WERI-Rb-1 (cell line): ENCODE data around the gene DDX55.
A peak's percentile ranks its signal among the peaks of the same experiment; 100 is the strongest.

Source experiments
- DNase-seq: peaks from one replicate; pipeline ENCODE4 v3.0.0-alpha.2; 2020
- H3K27ac ChIP-seq: fragments of 250-450 bp; sonication (Bioruptor Pico); 2 replicates; pipeline ENCODE4 v1.5.1; 2020; ENCODE audit warnings: mild to moderate bottlenecking, moderate library complexity
- H3K27me3 ChIP-seq: fragments of 250-450 bp; sonication (Bioruptor Pico); 2 replicates; pipeline ENCODE4 v1.5.1; 2021; ENCODE audit warnings: mild to moderate bottlenecking, low read depth, moderate library complexity; ENCODE audit not compliant: insufficient read depth, severe bottlenecking
- H3K36me3 ChIP-seq: fragments of 250-450 bp; sonication (Bioruptor Pico); 2 replicates; pipeline ENCODE4 v1.5.1; 2020; ENCODE audit warnings: mild to moderate bottlenecking, moderate library complexity
- H3K4me3 ChIP-seq: 2 replicates; pipeline ENCODE4 v1.5.1; 2011; ENCODE audit warnings: low read depth, mild to moderate bottlenecking, control low read depth, low read length
- H3K9me3 ChIP-seq: fragments of 250-450 bp; sonication (Bioruptor Pico); 2 replicates; pipeline ENCODE4 v1.5.1; 2021; ENCODE audit warnings: mild to moderate bottlenecking, moderate library complexity; ENCODE audit not compliant: severe bottlenecking
- TF ChIP-seq, protein P1 (sequence below): IDR thresholded peaks from 2 replicates; pipeline ENCODE4 v1.5.1; 2011; ENCODE audit warnings: low read depth, mild to moderate bottlenecking, control low read depth, inconsistent platforms, low read length

The DDX55 gene

GRCh38 chr12:123621101-123621500, 19.2 kb downstream of the DDX55 start:
- no peak overlapping the region for H3K27ac ChIP-seq
- TF ChIP-seq, protein P1, sequence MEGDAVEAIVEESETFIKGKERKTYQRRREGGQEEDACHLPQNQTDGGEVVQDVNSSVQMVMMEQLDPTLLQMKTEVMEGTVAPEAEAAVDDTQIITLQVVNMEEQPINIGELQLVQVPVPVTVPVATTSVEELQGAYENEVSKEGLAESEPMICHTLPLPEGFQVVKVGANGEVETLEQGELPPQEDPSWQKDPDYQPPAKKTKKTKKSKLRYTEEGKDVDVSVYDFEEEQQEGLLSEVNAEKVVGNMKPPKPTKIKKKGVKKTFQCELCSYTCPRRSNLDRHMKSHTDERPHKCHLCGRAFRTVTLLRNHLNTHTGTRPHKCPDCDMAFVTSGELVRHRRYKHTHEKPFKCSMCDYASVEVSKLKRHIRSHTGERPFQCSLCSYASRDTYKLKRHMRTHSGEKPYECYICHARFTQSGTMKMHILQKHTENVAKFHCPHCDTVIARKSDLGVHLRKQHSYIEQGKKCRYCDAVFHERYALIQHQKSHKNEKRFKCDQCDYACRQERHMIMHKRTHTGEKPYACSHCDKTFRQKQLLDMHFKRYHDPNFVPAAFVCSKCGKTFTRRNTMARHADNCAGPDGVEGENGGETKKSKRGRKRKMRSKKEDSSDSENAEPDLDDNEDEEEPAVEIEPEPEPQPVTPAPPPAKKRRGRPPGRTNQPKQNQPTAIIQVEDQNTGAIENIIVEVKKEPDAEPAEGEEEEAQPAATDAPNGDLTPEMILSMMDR: no peak
- H3K4me3 ChIP-seq: no peak overlapping the region
- H3K36me3 ChIP-seq: peaks cover 92% of the 10 kb centered on the region
- H3K27me3 ChIP-seq: no peaks in the 10 kb centered on the region
- DNase-seq: no peak
- H3K9me3 ChIP-seq: no peaks in the 10 kb centered on the region

- Histone ChIP-seq H3K27ac (no peak overlapping the region), H3K36me3 (peaks cover 92% of the 10 kb centered on the region), H3K9me3 (no peaks in the 10 kb centered on the region), H3K4me3 (no peak overlapping the region), H3K27me3 (no peaks in the 10 kb centered on the region)
- no peak for DNase-seq
- TF ChIP-seq, protein P1: no peak
Observed at GRCh38 chr12:123621619-123622530, 20.0 kb downstream of the DDX55 start.

GRCh38 chr12:123633379-123634141, 31.7 kb downstream of the DDX55 start, which contains the start of the genes EIF2B1 and GTF2H3:
Gene EIF2B1, minus strand, starts transcription at chr12:123633686. Its CDS starts 129 bp downstream, at chr12:123633557.
Gene GTF2H3, plus strand, starts transcription at chr12:123633829. Its CDS starts 31 bp downstream, at chr12:123633860.
- TF ChIP-seq, protein P1: no peak
- peak; percentile 97 for DNase-seq
- Histone ChIP-seq H3K9me3 (no peaks in the 10 kb centered on the region), H3K27ac (peak within 1 kb of the TSS; percentile 84), H3K4me3 (peak within 1 kb of the TSS; percentile 100), H3K36me3 (peaks cover 32% of the 10 kb centered on the region), H3K27me3 (no peaks in the 10 kb centered on the region)

- peak overlapping the region; percentile 100 for H3K4me3 ChIP-seq
- H3K27ac ChIP-seq: peak overlapping the region; percentile 84
- no peak for DNase-seq
- H3K27me3 ChIP-seq: no peaks in the 10 kb centered on the region
- TF ChIP-seq, protein P1: no peak
- H3K36me3 ChIP-seq: peaks cover 26% of the 10 kb centered on the region
- no peaks in the 10 kb centered on the region for H3K9me3 ChIP-seq
Observed at GRCh38 chr12:123634142-123634561, 32.3 kb downstream of the DDX55 start.

GRCh38 chr12:123643911-123644310, 42.0 kb downstream of the DDX55 start:
- TF ChIP-seq, protein P1: no peak
- no peak for DNase-seq
- no peak overlapping the region for H3K27ac ChIP-seq
- no peak overlapping the region for H3K4me3 ChIP-seq
- H3K36me3 ChIP-seq: peaks cover 10% of the 10 kb centered on the region
- no peaks in the 10 kb centered on the region for H3K27me3 ChIP-seq
- H3K9me3 ChIP-seq: no peaks in the 10 kb centered on the region
